ENCODE measurements around the gene CBFB. TPM values are rescaled to one million over a fixed set of nuclear protein-coding genes. Genes with fewer than 3 reads are reported as not detected.
A peak's percentile ranks its signal among the peaks of the same experiment; 100 is the strongest.

The CBFB gene
- polyA plus RNA-seq, 1 donor (not counting 4 experiments of a cell fraction or from before 2014, with no cell fraction given): 39.7 TPM

GRCh38 chr16:67147437-67148140 lies 118.6 kb downstream of the CBFB start:
- Histone ChIP-seq H3K27ac (ENCODE audit: control insufficient read depth, insufficient read depth, low read length) (peak overlapping the region; percentile 9), H3K4me1 (ENCODE audit: control insufficient read depth, extremely low read depth, insufficient read depth, low read length) (peaks cover 14% of the 10 kb centered on the region), H3K9me1 (ENCODE audit: control insufficient read depth, extremely low read depth, insufficient read depth, low read length) (no peaks in the 10 kb centered on the region), H2AFZ (ENCODE audit: control insufficient read depth, low read length) (no peak overlapping the region), H3K9me3 (ENCODE audit: control insufficient read depth, low read depth, low read length) (no peaks in the 10 kb centered on the region), H3K9ac (ENCODE audit: control insufficient read depth, extremely low read depth, insufficient read depth, low read length) (no peak overlapping the region), H3K4me2 (ENCODE audit: control insufficient read depth, extremely low read depth, insufficient read depth, low read depth, low read length) (no peak overlapping the region), H3K79me2 (ENCODE audit: control insufficient read depth, insufficient read depth, low read length) (no peaks in the 10 kb centered on the region), H3K4me3 (ENCODE audit: control insufficient read depth in 2 of 3, extremely low read depth in 1 of 3, insufficient read depth in 2 of 3, low read depth in 1 of 3, low read length in 3 of 3) (no peak overlapping the region), H3K27me3 (ENCODE audit: control insufficient read depth, extremely low read depth, insufficient read depth, low read length) (no peaks in the 10 kb centered on the region), H3K36me3 (ENCODE audit: control insufficient read depth in 2 of 2, extremely low read depth in 1 of 2, insufficient read depth in 2 of 2, low read length in 2 of 2) (peaks cover 42 to 46% of the 10 kb centered on the region in 2 experiments), H4K20me1 (ENCODE audit: control insufficient read depth, extremely low read depth, insufficient read depth, low read length) (no peaks in the 10 kb centered on the region)
- DNase-seq (ENCODE audit: low read depth, low spot score): no peak
- FAIRE-seq: no peak
- no peak for TF ChIP-seq CTCF (optimal IDR thresholded peaks at IDR 0.05 in 1 of 3, IDR thresholded peaks at IDR 0.05 in 1 of 3, conservative IDR thresholded peaks at IDR 0.05 in 1 of 3; ENCODE audit: extremely low read depth in 1 of 3, insufficient read depth in 2 of 3, low read length in 3 of 3)
- dilution Hi-C loops (cut with MboI; ENCODE audit: extremely low pct_ligation_motif_present, low sequenced_read_pairs): no loop called here

DNA sequence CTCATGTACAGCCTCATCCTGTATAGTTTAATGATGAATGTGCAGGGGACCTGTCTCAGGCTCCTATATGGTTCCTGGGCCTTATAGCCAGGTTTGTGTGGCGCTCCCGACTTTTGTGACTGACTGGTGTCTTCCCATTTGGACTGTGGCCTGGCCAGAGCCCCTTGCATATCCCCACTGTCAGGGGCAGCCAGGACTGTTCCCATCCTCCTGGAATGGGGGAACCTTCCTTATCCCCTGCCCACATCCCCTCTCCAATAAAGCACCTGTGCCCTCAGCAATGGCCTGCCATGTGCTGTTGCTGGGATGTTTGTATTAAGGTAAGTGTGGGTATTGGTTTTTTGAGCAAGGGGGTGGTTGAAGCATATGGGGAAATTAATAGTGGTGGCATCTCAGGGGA lies 119.3 kb downstream of the CBFB start:
- Histone ChIP-seq H3K4me1 (ENCODE audit: control insufficient read depth, extremely low read depth, insufficient read depth, low read length) (peaks cover 14% of the 10 kb centered on the region), H3K27ac (ENCODE audit: control insufficient read depth, insufficient read depth, low read length) (no peak overlapping the region), H3K9me3 (ENCODE audit: control insufficient read depth, low read depth, low read length) (no peaks in the 10 kb centered on the region), H3K9me1 (ENCODE audit: control insufficient read depth, extremely low read depth, insufficient read depth, low read length) (no peaks in the 10 kb centered on the region), H3K79me2 (ENCODE audit: control insufficient read depth, insufficient read depth, low read length) (no peaks in the 10 kb centered on the region), H3K4me3 (ENCODE audit: control insufficient read depth in 2 of 3, extremely low read depth in 1 of 3, insufficient read depth in 2 of 3, low read depth in 1 of 3, low read length in 3 of 3) (no peak overlapping the region), H3K4me2 (ENCODE audit: control insufficient read depth, extremely low read depth, insufficient read depth, low read depth, low read length) (no peak overlapping the region), H2AFZ (ENCODE audit: control insufficient read depth, low read length) (no peak overlapping the region), H4K20me1 (ENCODE audit: control insufficient read depth, extremely low read depth, insufficient read depth, low read length) (no peaks in the 10 kb centered on the region), H3K27me3 (ENCODE audit: control insufficient read depth, extremely low read depth, insufficient read depth, low read length) (no peaks in the 10 kb centered on the region), H3K9ac (ENCODE audit: control insufficient read depth, extremely low read depth, insufficient read depth, low read length) (no peak overlapping the region), H3K36me3 (ENCODE audit: control insufficient read depth in 2 of 2, extremely low read depth in 1 of 2, insufficient read depth in 2 of 2, low read length in 2 of 2) (peaks cover 36 to 41% of the 10 kb centered on the region in 2 experiments)
- TF ChIP-seq EZH2 (IDR thresholded peaks at IDR 0.05; ENCODE audit: low read length) (no peak), CTCF (optimal IDR thresholded peaks at IDR 0.05 in 1 of 3, IDR thresholded peaks at IDR 0.05 in 1 of 3, conservative IDR thresholded peaks at IDR 0.05 in 1 of 3; ENCODE audit: extremely low read depth in 1 of 3, insufficient read depth in 2 of 3, low read length in 3 of 3) (no peak)
- dilution Hi-C loops (cut with MboI; ENCODE audit: extremely low pct_ligation_motif_present, low sequenced_read_pairs): no loop called here
- no peak for DNase-seq (ENCODE audit: low read depth, low spot score)
- no peak for FAIRE-seq
